ENCODE measurements around the gene MECR. TPM values are rescaled to one million over a fixed set of nuclear protein-coding genes. Genes with fewer than 3 reads are reported as not detected.

MECR gene
- total RNA-seq, 1 donor from 2014 or later, result 28.8 TPM

- Mint-ChIP-seq H3K4me1 (ENCODE audit: low read depth) (peaks cover 34% of the 10 kb centered on the region), H3K9me3 (ENCODE audit: low read depth) (no peaks in the 10 kb centered on the region), H3K4me3 (ENCODE audit: low read depth) (no peak overlapping the region), H3K36me3 (ENCODE audit: insufficient read depth) (no peaks in the 10 kb centered on the region), H3K27ac (no peak overlapping the region), H3K27me3 (peaks cover 3% of the 10 kb centered on the region)
- DNase-seq (ENCODE audit: low spot score, unreplicated experiment), result no peak
- TF ChIP-seq, protein P1, sequence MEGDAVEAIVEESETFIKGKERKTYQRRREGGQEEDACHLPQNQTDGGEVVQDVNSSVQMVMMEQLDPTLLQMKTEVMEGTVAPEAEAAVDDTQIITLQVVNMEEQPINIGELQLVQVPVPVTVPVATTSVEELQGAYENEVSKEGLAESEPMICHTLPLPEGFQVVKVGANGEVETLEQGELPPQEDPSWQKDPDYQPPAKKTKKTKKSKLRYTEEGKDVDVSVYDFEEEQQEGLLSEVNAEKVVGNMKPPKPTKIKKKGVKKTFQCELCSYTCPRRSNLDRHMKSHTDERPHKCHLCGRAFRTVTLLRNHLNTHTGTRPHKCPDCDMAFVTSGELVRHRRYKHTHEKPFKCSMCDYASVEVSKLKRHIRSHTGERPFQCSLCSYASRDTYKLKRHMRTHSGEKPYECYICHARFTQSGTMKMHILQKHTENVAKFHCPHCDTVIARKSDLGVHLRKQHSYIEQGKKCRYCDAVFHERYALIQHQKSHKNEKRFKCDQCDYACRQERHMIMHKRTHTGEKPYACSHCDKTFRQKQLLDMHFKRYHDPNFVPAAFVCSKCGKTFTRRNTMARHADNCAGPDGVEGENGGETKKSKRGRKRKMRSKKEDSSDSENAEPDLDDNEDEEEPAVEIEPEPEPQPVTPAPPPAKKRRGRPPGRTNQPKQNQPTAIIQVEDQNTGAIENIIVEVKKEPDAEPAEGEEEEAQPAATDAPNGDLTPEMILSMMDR (IDR thresholded peaks at IDR 0.05; ENCODE audit: unreplicated experiment), result peak; percentile 24
These were observed 22.4 kb upstream of the MECR start for GRCh38 chr1:29253180-29253579.

GRCh38 chr1:29251164-29252124 is 20.7 kb upstream of the MECR start:
- TF ChIP-seq, protein P1 (IDR thresholded peaks at IDR 0.05; ENCODE audit: unreplicated experiment), result no peak
- no peaks in the 10 kb centered on the region for H3K36me3 Mint-ChIP-seq (ENCODE audit: insufficient read depth)
- no peaks in the 10 kb centered on the region for H3K27me3 Mint-ChIP-seq
- H3K4me1 Mint-ChIP-seq (ENCODE audit: low read depth), result peaks cover 40% of the 10 kb centered on the region
- no peak for DNase-seq (ENCODE audit: low spot score, unreplicated experiment)
- H3K4me3 Mint-ChIP-seq (ENCODE audit: low read depth), result no peak overlapping the region
- H3K27ac Mint-ChIP-seq, result peak overlapping the region; percentile 47
- H3K9me3 Mint-ChIP-seq (ENCODE audit: low read depth), result no peaks in the 10 kb centered on the region

DNA sequence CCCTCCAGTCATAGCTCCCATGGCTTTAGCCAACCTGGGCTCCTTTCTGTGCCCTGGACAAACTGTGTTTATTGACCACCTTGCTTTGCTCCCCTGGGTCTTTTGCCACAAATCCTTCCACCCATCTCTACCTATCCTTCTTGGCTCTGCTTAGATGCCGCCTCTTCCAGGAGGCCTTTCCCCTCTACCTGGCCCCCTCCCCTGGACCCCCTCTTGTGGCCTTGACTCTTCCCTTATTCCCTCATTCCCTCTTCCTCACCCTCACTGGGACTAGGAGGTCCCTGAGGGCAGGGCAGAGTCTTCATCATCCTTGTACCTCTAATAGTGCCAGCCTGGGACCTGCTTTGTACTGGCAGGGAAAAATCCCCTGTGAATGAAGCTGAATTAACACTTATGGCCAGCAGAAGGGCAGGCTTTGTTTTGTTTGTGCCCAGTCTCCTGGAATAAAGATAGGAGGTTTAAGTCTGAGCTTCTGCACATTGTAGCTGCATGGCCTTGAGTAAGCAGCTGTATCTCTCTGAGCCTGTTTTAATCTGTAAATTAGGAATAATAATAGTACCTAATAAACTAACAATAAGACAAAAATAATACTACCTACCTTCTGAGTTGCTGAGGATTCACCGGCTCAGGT is 19.3 kb upstream of the MECR start:
- TF ChIP-seq, protein P1 (IDR thresholded peaks at IDR 0.05; ENCODE audit: unreplicated experiment), result no peak
- Mint-ChIP-seq H3K27ac (peak overlapping the region; percentile 65), H3K27me3 (no peaks in the 10 kb centered on the region), H3K4me1 (ENCODE audit: low read depth) (peaks cover 42% of the 10 kb centered on the region), H3K4me3 (ENCODE audit: low read depth) (no peak overlapping the region), H3K9me3 (ENCODE audit: low read depth) (no peaks in the 10 kb centered on the region), H3K36me3 (ENCODE audit: insufficient read depth) (no peaks in the 10 kb centered on the region)
- no peak for DNase-seq (ENCODE audit: low spot score, unreplicated experiment)

DNA sequence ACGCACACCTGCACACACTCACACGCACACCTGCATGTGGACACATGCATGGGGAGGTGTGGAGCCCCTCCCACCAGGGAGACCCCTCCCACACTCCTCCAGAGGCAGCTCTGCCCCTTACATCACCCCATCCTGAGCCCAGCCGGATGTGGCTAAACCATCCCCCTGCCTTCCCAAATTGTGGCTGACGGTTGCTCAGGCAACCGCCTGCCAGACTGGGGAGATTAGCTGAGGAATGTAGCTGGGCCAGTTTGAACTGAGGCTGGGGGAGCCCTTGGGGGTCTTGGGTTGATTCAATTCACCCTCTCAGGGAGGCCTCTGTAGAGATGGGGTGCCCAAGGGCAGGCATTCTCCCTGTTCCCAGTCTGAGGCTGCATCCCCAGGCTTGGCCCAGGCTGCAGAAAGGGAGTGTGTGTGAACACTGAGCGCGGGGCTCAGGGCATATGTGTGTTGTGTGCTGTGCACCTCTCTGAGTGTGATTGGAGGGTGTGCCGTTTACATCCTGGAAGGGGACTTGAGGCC is 18.5 kb upstream of the MECR start:
- peak overlapping the region; percentile 84 for H3K27ac Mint-ChIP-seq

DNA sequence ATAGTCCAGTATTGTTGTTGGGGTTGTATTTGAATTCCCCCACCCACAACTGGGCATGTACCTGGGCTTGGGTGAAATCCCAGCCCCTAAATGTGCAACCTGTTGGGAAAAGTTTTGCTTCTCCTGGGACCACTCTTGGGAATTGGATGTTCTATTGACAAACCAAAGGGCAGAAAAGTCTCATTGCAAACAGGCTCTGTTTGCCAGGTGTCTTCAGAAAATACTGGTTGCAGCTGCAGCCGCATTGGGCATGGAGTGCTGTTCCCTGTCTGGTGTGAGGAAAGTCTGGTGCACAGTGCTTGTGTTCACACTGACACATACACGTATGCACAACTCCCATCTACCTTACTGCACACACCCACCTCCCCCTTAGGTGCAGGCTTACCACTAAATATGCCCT is 17.7 kb upstream of the MECR start:
- H3K27me3 Mint-ChIP-seq, result no peaks in the 10 kb centered on the region
- TF ChIP-seq, protein P1 (IDR thresholded peaks at IDR 0.05; ENCODE audit: unreplicated experiment), result no peak
- peaks cover 41% of the 10 kb centered on the region for H3K4me1 Mint-ChIP-seq (ENCODE audit: low read depth)
- no peaks in the 10 kb centered on the region for H3K36me3 Mint-ChIP-seq (ENCODE audit: insufficient read depth)
- DNase-seq (ENCODE audit: low spot score, unreplicated experiment), result no peak
- H3K9me3 Mint-ChIP-seq (ENCODE audit: low read depth), result no peaks in the 10 kb centered on the region
- H3K4me3 Mint-ChIP-seq (ENCODE audit: low read depth), result no peak overlapping the region
- H3K27ac Mint-ChIP-seq, result peak overlapping the region; percentile 84

More for the DNA sequence above, 18.5 kb upstream of the MECR start:
- no peak for DNase-seq (ENCODE audit: low spot score, unreplicated experiment)
- H3K9me3 Mint-ChIP-seq (ENCODE audit: low read depth), result no peaks in the 10 kb centered on the region
- H3K27me3 Mint-ChIP-seq, result no peaks in the 10 kb centered on the region
- H3K4me1 Mint-ChIP-seq (ENCODE audit: low read depth), result peaks cover 42% of the 10 kb centered on the region
- no peaks in the 10 kb centered on the region for H3K36me3 Mint-ChIP-seq (ENCODE audit: insufficient read depth)
- peak overlapping the region; percentile 35 for H3K4me3 Mint-ChIP-seq (ENCODE audit: low read depth)
- TF ChIP-seq, protein P1 (IDR thresholded peaks at IDR 0.05; ENCODE audit: unreplicated experiment), result no peak

Data from progenitor cell of endocrine pancreas (in vitro differentiated cells).